IMR-90 (cell line): ENCODE results near the gene DOCK4.
A peak's percentile ranks its signal among the peaks of the same experiment; 100 is the strongest.

Experiments used
- CEBPB ChIP-seq: IDR thresholded peaks from 2 replicates; pipeline ENCODE4 v1.6.1; 2012; ENCODE audit warnings: low read depth, low read length, improper control_type of control experiment
- CTCF ChIP-seq: conservative IDR thresholded peaks from 2 replicates; pipeline ENCODE4 v1.5.1; 2012; ENCODE audit warnings: mild to moderate bottlenecking, low read depth, low read length, improper control_type of control experiment
- ELK1 ChIP-seq: fragments of 150-350 bp; IDR thresholded peaks from 2 replicates; pipeline ENCODE4 v1.6.1; 2016; ENCODE audit warnings: low read depth, mild to moderate bottlenecking, low read length, moderate library complexity, borderline replicate concordance
- MAFK ChIP-seq: IDR thresholded peaks from 2 replicates; pipeline ENCODE4 v1.6.1; 2012; ENCODE audit warnings: low read depth, low read length, improper control_type of control experiment
- MAZ ChIP-seq: IDR thresholded peaks from 2 replicates; pipeline ENCODE4 v1.6.1; 2012; ENCODE audit warnings: low read depth, mild to moderate bottlenecking, low read length, improper control_type of control experiment, moderate library complexity, borderline replicate concordance
- MXI1 ChIP-seq: IDR thresholded peaks from 2 replicates; pipeline ENCODE4 v1.6.1; 2012; ENCODE audit warnings: low read depth, mild to moderate bottlenecking, low read length, moderate library complexity, borderline replicate concordance
- NFE2L2 ChIP-seq: fragments of 150-350 bp; IDR thresholded peaks from 2 replicates; pipeline ENCODE4 v1.6.1; 2016; ENCODE audit warnings: low read depth, mild to moderate bottlenecking, low read length
- POLR2A ChIP-seq: IDR thresholded peaks from 2 replicates; pipeline ENCODE4 v1.6.1; 2012; ENCODE audit warnings: mild to moderate bottlenecking, low read depth, low read length
- RAD21 ChIP-seq: IDR thresholded peaks from 2 replicates; pipeline ENCODE4 v1.6.1; 2012; ENCODE audit warnings: low read length, improper control_type of control experiment
- RFX5 ChIP-seq: IDR thresholded peaks from 2 replicates; pipeline ENCODE4 v1.8.0; 2012; ENCODE audit warnings: low read depth, mild to moderate bottlenecking, low read length, moderate library complexity
- SMC3 ChIP-seq: fragments of 150-350 bp; IDR thresholded peaks from 2 replicates; pipeline ENCODE4 v1.6.1; 2016; ENCODE audit warnings: low read depth, mild to moderate bottlenecking, antibody characterized with exemption, low read length, moderate library complexity
- USF2 ChIP-seq: fragments of 150-350 bp; IDR thresholded peaks from 2 replicates; pipeline ENCODE4 v1.6.1; 2017; ENCODE audit warnings: mild to moderate bottlenecking, antibody characterized with exemption, low read length, low read depth

GRCh38 chr7:111740942-111741341 lies 465.3 kb downstream of the DOCK4 start:
- TF ChIP-seq CTCF = no peak
- no peak for TF ChIP-seq POLR2A
- TF ChIP-seq RFX5 = no peak
- TF ChIP-seq ELK1 = no peak
- no peak for TF ChIP-seq RAD21
- TF ChIP-seq SMC3 = no peak
- no peak for TF ChIP-seq USF2
- TF ChIP-seq CEBPB = no peak
- TF ChIP-seq MAFK = peak; percentile 56
- TF ChIP-seq MAZ = no peak
- TF ChIP-seq MXI1 = no peak
- TF ChIP-seq NFE2L2 = no peak
